GM12872 (cell line): ENCODE data around the gene NOVA1.

Experiments
- CTCF ChIP-seq: IDR thresholded peaks from 3 replicates; pipeline ENCODE4 v1.5.1; 2011; ENCODE audit warnings: low read depth, mild to moderate bottlenecking, low read length, moderate library complexity; ENCODE audit not compliant: insufficient read depth

The NOVA1 gene

GRCh38 chr14:26577711-26578110 lies 20.1 kb downstream of the NOVA1 start:
- TF ChIP-seq CTCF = no peak

- no peak for TF ChIP-seq CTCF
These were observed 43.6 kb downstream of the NOVA1 start for GRCh38 chr14:26554069-26554772.

GRCh38 chr14:26549571-26549970 lies 48.3 kb downstream of the NOVA1 start:
- no peak for TF ChIP-seq CTCF

DNA sequence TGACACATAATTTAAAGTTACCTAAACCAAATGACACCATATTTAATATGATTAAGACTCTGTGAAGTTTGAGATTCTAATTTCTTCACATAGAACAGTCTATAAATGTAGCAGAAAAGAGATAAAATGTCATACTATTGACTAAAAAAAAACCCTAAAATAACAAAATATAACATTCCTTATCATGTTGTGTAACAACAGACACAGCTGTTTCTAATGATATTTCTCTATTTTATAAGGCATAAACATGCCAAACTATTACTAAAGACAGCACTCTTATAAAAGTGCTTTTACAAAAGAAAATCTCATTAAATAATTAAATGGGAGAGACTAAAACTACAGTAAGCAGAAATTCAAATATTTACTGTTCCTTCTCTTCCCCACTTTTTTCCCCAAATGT lies 49.4 kb downstream of the NOVA1 start:
- TF ChIP-seq CTCF = no peak

GRCh38 chr14:26538176-26538575 lies 59.7 kb downstream of the NOVA1 start:
- no peak for TF ChIP-seq CTCF

DNA sequence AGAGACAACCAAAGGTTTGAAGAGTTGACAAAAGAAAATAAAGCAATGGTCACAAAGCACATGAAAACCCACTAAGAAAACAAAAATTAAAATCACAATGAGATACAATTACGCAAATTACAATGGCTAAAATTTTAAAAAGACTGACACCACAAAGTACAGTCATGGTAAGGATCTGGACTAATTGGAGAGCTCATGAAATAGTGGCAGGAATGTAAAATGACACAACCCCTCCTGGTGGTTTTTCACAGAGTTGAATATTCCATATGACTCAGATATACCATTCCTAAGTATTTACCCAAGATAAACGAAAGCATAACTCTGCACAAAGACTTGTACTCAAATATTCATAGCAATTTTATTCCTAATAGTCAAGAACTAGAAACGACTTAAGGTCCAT lies 65.9 kb downstream of the NOVA1 start:
- no peak for TF ChIP-seq CTCF

- no peak for TF ChIP-seq CTCF
These were observed 69.2 kb downstream of the NOVA1 start for GRCh38 chr14:26528415-26529182.
